ENCODE data around the gene PAPSS1.

DNA sequence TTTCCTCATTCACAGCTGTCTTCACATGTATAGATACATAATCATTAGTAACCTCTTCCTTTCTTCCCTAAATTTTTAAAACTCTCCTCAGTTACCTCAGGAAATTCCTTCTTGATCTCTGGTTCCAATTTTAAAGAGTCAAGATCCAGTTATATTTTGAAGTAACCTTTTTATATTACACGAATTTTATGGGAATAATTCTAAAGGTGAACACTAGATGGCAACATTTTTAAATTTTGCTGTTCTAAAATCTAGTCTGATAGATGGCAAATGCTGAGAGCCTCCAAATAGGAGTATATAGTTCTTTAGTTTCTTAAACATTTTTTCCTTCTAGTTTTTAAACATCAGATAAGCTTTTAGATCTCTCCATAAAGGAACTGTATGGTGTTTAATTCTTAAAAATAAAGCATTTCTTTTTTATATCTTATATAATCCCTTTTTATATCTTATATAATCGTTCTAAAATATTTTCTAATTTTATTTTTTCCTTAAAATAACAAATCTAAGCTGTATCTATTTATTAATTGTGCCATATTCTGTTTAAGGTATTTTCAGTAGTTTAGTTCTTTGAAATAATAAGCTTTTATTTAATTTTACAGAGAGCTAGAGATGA is 37.9 kb upstream of the PAPSS1 start:
- TF ChIP-seq ZNF274 (IDR thresholded peaks at IDR 0.05; ENCODE audit: low read depth, low read length) (no peak), SUZ12 (IDR thresholded peaks at IDR 0.05; ENCODE audit: extremely low read depth, insufficient read depth, insufficient read length) (no peak), YY1 (IDR thresholded peaks at IDR 0.05; ENCODE audit: insufficient read depth, insufficient read length) (no peak)
